ENCODE measurements around the gene CA11. TPM values are rescaled to one million over a fixed set of nuclear protein-coding genes. Genes with fewer than 3 reads are reported as not detected.

Gene CA11
- total and polyA plus RNA-seq, 9 of the 15 experiments (the other 6 are each of a cell fraction or from before 2014, with no cell fraction given): 2.9 to 19.9 (median 8.3) TPM

DNA sequence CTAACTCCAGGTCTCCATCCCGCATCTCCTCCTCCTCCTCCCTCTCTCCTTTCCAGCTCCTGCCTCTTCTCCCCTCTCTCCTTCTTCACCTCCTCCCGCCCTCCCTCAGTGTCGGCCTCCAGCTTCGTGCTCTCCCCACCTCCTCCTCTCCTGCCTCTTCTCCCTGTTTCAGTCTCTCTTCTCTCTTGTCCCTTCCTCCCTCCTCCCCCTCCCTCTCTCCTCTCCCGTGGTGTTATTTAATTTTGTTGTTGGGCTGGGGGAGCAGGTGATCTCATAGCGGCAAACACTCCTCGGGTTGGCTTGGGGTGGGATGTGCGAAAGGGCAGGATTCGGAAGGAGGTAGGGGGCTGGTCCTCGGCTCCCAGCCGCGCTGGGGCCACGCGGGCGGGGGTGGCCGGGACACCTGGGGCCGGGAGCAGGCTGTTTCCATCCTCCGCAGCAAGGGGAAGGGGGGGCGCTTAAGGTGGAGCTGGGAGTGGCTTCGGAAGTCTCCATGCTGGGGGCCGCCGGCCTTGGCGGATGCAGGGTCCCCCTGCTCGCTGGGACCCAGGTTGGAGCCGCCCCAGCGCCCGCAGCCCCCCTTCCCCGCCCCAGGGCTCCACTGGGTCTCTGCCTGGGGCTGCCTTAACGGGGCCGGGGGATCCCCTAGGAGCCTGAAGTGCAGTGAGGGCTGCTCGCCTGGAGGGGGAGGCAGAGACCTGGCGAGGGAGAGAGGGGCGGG lies at the start of gene CA11 (continued):
- TF ChIP-seq, protein P1, sequence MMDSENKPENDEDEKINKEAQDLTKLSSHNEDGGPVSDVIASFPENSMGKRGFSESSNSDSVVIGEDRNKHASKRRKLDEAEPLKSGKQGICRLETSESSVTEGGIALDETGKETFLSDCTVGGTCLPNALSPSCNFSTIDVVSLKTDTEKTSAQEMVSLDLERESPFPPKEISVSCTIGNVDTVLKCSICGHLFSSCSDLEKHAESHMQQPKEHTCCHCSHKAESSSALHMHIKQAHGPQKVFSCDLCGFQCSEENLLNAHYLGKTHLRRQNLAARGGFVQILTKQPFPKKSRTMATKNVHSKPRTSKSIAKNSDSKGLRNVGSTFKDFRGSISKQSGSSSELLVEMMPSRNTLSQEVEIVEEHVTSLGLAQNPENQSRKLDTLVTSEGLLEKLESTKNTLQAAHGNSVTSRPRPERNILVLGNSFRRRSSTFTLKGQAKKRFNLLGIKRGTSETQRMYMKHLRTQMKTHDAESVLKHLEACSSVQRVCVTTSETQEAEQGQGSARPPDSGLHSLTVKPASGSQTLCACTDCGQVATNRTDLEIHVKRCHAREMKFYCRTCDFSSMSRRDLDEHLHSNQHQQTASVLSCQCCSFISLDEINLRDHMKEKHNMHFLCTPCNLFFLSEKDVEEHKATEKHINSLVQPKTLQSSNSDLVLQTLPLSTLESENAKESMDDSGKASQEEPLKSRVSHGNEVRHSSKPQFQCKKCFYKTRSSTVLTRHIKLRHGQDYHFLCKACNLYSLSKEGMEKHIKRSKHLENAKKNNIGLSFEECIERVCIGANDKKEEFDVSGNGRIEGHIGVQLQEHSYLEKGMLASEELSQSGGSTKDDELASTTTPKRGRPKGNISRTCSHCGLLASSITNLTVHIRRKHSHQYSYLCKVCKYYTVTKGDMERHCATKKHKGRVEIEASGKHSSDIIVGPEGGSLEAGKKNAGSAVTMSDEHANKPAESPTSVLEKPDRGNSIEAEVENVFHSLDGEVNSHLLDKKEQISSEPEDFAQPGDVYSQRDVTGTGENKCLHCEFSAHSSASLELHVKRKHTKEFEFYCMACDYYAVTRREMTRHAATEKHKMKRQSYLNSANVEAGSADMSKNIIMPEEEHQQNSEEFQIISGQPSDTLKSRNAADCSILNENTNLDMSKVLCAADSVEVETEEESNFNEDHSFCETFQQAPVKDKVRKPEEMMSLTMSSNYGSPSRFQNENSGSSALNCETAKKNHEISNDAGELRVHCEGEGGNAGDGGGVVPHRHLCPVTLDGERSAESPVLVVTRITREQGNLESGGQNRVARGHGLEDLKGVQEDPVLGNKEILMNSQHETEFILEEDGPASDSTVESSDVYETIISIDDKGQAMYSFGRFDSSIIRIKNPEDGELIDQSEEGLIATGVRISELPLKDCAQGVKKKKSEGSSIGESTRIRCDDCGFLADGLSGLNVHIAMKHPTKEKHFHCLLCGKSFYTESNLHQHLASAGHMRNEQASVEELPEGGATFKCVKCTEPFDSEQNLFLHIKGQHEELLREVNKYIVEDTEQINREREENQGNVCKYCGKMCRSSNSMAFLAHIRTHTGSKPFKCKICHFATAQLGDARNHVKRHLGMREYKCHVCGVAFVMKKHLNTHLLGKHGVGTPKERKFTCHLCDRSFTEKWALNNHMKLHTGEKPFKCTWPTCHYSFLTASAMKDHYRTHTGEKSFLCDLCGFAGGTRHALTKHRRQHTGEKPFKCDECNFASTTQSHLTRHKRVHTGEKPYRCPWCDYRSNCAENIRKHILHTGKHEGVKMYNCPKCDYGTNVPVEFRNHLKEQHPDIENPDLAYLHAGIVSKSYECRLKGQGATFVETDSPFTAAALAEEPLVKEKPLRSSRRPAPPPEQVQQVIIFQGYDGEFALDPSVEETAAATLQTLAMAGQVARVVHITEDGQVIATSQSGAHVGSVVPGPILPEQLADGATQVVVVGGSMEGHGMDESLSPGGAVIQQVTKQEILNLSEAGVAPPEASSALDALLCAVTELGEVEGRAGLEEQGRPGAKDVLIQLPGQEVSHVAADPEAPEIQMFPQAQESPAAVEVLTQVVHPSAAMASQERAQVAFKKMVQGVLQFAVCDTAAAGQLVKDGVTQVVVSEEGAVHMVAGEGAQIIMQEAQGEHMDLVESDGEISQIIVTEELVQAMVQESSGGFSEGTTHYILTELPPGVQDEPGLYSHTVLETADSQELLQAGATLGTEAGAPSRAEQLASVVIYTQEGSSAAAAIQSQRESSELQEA (IDR thresholded peaks at IDR 0.05; ENCODE audit: low read depth): peak; percentile 57; the same call in 1 of the 2 replicates
- TF ChIP-seq FOXJ2 (tag; IDR thresholded peaks at IDR 0.05) (peak; percentile 44; the same call in 1 of the 2 replicates), MCM3 (IDR thresholded peaks at IDR 0.05) (0 out of 2 replicates have a peak, but pooled peaks have one; percentile 39), ZNF24 (IDR thresholded peaks at IDR 0.05) (no peak), SRSF9 (IDR thresholded peaks at IDR 0.05; ENCODE audit: borderline replicate concordance, low read depth, low read length) (no peak), SIN3B (IDR thresholded peaks at IDR 0.05; ENCODE audit: low read depth) (peak; percentile 49; the same call in 1 of the 2 replicates), JUND (IDR thresholded peaks at IDR 0.05; ENCODE audit: borderline replicate concordance, low read depth, low read length) (0 out of 2 replicates have a peak, but pooled peaks have one; percentile 15), JUND (tag; IDR thresholded peaks at IDR 0.05; ENCODE audit: borderline replicate concordance, low read depth, low read length) (no peak; the same call in 2 of the 3 replicates)
- TF ChIP-seq, protein P2, sequence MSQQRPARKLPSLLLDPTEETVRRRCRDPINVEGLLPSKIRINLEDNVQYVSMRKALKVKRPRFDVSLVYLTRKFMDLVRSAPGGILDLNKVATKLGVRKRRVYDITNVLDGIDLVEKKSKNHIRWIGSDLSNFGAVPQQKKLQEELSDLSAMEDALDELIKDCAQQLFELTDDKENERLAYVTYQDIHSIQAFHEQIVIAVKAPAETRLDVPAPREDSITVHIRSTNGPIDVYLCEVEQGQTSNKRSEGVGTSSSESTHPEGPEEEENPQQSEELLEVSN (IDR thresholded peaks at IDR 0.05; ENCODE audit: borderline replicate concordance in 1 of 2, extremely low read depth in 1 of 2, insufficient read depth in 1 of 2, insufficient read length in 1 of 2, low read depth in 1 of 2, low read length in 1 of 2, poor library complexity in 1 of 2, severe bottlenecking in 1 of 2): peak in 1 of 2 experiments; percentile 67
- TF ChIP-seq, protein P3, sequence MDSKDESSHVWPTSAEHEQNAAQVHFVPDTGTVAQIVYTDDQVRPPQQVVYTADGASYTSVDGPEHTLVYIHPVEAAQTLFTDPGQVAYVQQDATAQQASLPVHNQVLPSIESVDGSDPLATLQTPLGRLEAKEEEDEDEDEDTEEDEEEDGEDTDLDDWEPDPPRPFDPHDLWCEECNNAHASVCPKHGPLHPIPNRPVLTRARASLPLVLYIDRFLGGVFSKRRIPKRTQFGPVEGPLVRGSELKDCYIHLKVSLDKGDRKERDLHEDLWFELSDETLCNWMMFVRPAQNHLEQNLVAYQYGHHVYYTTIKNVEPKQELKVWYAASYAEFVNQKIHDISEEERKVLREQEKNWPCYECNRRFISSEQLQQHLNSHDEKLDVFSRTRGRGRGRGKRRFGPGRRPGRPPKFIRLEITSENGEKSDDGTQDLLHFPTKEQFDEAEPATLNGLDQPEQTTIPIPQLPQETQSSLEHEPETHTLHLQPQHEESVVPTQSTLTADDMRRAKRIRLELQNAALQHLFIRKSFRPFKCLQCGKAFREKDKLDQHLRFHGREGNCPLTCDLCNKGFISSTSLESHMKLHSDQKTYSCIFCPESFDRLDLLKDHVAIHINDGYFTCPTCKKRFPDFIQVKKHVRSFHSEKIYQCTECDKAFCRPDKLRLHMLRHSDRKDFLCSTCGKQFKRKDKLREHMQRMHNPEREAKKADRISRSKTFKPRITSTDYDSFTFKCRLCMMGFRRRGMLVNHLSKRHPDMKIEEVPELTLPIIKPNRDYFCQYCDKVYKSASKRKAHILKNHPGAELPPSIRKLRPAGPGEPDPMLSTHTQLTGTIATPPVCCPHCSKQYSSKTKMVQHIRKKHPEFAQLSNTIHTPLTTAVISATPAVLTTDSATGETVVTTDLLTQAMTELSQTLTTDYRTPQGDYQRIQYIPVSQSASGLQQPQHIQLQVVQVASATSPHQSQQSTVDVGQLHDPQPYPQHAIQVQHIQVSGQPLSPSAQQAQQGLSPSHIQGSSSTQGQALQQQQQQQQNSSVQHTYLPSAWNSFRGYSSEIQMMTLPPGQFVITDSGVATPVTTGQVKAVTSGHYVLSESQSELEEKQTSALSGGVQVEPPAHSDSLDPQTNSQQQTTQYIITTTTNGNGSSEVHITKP (IDR thresholded peaks at IDR 0.05; ENCODE audit: partially characterized antibody): peak; percentile 82

Data from K562 (cell line).